Measurements from ENCODE around the gene ARHGAP27.

Gene ARHGAP27

DNA sequence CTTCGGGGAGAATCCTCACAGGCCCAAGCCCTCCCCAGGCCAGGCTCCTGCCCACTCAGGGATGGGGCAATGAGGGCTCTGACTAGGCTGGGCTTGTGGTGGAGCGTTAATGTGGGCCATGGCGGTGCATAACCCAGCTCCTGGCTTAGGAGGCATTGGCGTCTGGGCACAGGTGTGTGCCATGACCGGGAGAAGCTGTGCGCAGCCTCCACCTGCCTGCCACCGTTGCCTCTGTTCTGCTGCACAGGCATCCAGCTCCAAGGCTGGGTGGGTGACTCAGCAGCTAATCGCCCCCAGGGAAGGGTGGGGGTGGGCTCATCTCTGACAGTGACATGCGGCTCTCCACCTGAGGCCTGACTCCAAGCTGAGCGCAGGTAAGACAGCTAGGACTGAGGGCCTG lies 3.5 kb upstream of the ARHGAP27 start:
- TF ChIP-seq, protein P1, sequence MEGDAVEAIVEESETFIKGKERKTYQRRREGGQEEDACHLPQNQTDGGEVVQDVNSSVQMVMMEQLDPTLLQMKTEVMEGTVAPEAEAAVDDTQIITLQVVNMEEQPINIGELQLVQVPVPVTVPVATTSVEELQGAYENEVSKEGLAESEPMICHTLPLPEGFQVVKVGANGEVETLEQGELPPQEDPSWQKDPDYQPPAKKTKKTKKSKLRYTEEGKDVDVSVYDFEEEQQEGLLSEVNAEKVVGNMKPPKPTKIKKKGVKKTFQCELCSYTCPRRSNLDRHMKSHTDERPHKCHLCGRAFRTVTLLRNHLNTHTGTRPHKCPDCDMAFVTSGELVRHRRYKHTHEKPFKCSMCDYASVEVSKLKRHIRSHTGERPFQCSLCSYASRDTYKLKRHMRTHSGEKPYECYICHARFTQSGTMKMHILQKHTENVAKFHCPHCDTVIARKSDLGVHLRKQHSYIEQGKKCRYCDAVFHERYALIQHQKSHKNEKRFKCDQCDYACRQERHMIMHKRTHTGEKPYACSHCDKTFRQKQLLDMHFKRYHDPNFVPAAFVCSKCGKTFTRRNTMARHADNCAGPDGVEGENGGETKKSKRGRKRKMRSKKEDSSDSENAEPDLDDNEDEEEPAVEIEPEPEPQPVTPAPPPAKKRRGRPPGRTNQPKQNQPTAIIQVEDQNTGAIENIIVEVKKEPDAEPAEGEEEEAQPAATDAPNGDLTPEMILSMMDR (IDR thresholded peaks at IDR 0.05; ENCODE audit: extremely low read depth, insufficient read depth, missing control alignments): no peak
- DNase-seq (ENCODE audit: low spot score): no peak
- in situ Hi-C loops (cut with MboI; ENCODE audit: low pct_unique_long_range_greater_than_20kb, low sequenced_read_pairs, unreplicated experiment): no loop called here

DNA sequence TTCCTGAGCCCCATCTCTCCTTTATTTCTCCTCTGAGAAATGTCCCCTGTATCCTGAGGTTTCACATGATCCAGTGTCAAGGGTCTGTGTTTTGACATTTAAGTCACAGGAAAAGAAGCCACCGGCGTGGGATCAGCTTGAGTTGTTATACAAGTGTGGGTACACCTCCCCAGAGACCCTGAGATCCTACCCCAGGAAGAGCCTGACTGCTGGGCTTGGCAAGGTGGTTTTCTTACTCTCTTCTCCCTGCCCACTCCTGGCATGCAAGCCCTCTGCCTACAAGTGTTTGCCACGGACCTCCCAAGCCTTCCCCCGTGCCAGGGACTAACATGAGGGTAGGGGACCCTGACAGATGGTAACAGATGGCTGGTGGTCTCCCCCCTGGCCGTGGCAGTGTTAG lies 2.8 kb upstream of the ARHGAP27 start:
- no peak for DNase-seq (ENCODE audit: low spot score)
- in situ Hi-C loops (cut with MboI; ENCODE audit: low pct_unique_long_range_greater_than_20kb, low sequenced_read_pairs, unreplicated experiment): no loop called here
- TF ChIP-seq, protein P1 (IDR thresholded peaks at IDR 0.05; ENCODE audit: extremely low read depth, insufficient read depth, missing control alignments): no peak

DNA sequence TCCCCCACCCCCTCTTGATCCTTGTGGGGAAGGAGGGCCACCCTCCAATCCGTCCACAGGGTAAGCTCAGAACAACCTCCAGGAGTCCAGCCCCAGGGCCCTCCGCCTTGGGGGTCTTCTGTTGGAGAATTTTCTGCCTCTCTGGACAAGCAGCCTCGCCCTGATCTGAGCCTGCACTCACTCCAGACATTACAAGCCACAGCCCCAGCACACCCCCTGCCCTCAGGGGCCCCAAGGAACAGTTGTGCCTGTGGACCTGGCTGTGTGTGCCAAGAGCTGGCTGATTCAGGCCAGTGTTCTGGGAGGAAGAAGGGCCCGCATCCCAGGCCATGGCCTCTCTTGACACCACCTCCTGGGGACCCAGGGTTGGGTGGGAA lies 477 bp upstream of the ARHGAP27 start:
- in situ Hi-C loops (cut with MboI; ENCODE audit: low pct_unique_long_range_greater_than_20kb, low sequenced_read_pairs, unreplicated experiment): no loop called here
- DNase-seq (ENCODE audit: low spot score): peak; percentile 29

DNA sequence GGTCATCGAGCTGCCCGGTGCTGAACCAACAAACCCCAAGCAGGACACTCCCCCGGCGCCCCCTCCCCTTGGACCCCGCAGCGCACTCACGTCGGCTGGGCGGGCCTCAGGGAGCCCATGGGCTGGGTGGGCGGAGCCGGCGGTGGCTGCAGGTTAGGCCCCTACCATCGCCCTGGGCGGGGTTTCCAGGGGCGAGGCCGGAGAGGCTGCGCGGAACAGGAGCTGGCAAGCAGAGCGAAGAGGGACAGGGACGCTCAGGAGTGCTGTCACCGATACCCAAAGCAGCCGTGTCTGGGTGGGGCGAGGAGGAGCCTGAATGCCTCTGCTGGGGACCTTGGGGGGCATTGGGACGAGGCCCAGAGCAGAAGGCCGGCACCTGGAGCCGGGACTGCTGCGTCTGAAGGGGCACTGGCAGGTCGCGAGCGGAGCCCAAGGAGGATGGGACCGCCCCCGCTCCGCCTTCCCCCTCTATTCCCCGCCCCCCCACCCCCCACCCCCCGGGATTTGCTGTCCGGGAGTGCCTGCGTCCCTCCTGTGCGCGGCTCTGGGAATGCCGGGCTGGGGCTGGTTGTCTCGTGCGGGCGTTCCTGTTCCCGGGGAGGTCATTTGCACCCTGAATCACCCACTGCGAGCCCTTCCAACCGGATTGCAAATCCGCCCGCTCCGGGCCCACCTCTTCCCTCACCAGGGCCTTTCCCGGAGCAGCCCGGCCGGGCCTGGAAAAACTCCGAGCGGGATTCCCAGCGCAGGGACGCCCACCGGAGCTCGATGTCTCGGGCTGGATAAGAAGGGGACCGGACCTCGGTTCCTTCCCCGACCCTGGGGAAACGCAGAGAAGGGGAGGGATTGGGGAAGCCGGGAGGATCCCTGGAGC lies 902 bp downstream of the ARHGAP27 start:
- in situ Hi-C loops (cut with MboI; ENCODE audit: low pct_unique_long_range_greater_than_20kb, low sequenced_read_pairs, unreplicated experiment): no loop called here
- peak; percentile 97 for DNase-seq (ENCODE audit: low spot score)
- TF ChIP-seq, protein P1 (IDR thresholded peaks at IDR 0.05; ENCODE audit: extremely low read depth, insufficient read depth, missing control alignments): no peak

More for the DNA sequence above, 477 bp upstream of the ARHGAP27 start:
- TF ChIP-seq, protein P1 (IDR thresholded peaks at IDR 0.05; ENCODE audit: extremely low read depth, insufficient read depth, missing control alignments): no peak

DNA sequence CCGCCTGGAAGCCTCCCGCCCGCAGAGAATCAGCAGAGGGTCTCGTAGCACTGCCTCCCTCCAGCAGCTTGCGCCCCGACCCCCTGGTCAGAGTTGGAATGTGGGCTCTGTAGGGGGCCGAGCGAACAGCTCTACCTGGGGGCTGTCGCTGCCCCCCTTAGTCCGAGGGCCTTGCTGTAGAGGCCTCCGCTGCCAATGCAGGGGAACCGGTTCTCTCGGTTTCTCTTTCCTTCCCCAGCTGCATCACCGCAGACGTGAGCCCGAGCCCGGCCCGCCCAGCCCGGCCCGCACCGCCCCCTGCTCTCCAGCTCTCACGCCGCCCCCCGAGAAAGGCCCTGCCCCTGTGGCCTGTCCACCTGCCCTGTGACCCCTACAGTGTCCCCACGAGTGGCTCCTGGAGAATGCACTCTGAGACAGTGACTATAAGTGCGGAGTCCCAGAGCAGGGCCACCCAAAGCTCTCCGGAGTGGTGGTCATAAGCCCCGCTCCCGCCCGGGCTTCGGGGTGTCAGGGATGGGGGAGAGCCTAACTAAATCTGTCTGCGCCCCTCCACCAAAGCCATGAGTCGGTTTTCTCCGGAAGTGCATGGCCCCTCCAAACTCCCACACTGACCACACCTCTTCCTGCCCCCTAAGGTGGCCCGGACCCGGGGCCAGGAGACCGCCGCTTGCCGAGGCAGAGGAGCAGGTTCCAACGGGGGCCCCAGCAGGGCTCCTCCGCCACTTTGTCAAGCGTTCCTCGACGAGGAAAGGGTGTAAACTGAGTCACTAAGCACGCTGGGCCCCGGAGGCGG lies 1.7 kb downstream of the ARHGAP27 start:
- peak; percentile 93 for DNase-seq (ENCODE audit: low spot score)
- TF ChIP-seq, protein P1 (IDR thresholded peaks at IDR 0.05; ENCODE audit: extremely low read depth, insufficient read depth, missing control alignments): no peak
- in situ Hi-C loops (cut with MboI; ENCODE audit: low pct_unique_long_range_greater_than_20kb, low sequenced_read_pairs, unreplicated experiment): no loop called here

DNA sequence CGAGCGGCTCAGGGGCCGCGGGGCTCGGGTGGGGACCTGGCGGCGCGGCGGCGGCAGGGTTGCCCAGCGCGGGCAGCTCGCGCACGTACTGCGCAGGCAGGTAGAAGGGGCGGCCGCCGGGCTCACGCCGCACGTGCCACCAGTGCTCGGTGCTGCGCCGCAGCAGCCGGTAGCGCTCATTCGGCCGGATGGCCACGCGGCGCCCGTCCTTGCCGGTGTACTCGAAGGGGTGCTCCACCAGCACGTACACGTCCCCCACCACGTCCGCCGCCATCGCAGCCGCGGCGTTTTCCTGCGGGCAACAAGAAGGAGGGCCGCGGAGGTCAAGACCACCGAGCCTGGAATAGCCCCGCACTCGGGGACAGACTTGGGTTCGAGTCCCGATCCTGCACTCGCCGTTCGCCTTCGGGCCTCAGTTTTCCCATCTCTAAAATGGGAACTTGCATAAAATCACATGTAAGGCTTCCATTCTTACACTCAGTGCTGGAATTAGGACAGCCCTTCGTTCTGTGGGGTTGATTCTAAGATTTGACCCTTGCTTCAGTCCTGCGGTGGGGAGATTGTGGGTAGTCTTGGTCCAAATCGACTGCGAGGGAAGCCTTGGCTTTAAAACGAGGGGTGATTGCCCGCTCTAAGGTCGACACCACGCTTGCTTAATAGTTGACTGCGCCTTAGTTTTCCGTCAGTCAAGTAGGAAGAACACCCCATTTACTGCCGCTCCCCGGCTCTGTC lies 2.5 kb downstream of the ARHGAP27 start:
- in situ Hi-C loops (cut with MboI; ENCODE audit: low pct_unique_long_range_greater_than_20kb, low sequenced_read_pairs, unreplicated experiment): no loop called here
- TF ChIP-seq, protein P1 (IDR thresholded peaks at IDR 0.05; ENCODE audit: extremely low read depth, insufficient read depth, missing control alignments): no peak
- DNase-seq (ENCODE audit: low spot score): no peak
